Effector memory CD4-positive, alpha-beta T cell (primary cell): ENCODE results near the gene MGLL.

Experiments used
- DNase-seq, 3 donors: peaks; one replicate each; pipeline ENCODE4 v3.0.0-alpha.2; 2020
- H3K27ac ChIP-seq: 2 replicates; pipeline ENCODE4 v1.7.0; 2013; ENCODE audit warnings: mild to moderate bottlenecking, low read length, moderate library complexity; ENCODE audit not compliant: insufficient read depth, poor library complexity, severe bottlenecking
- H3K27me3 ChIP-seq: replicated peaks from 2 replicates; pipeline ENCODE4 v1.7.0; 2013; ENCODE audit warnings: mild to moderate bottlenecking, low read length; ENCODE audit not compliant: insufficient read depth, control insufficient read depth, poor library complexity, severe bottlenecking
- H3K36me3 ChIP-seq: 2 replicates; pipeline ENCODE4 v1.7.0; 2013; ENCODE audit warnings: mild to moderate bottlenecking, low read length, moderate library complexity; ENCODE audit not compliant: control insufficient read depth, insufficient read depth
- H3K4me1 ChIP-seq: 2 replicates; pipeline ENCODE4 v1.7.0; 2013; ENCODE audit warnings: low read length, mild to moderate bottlenecking; ENCODE audit not compliant: control insufficient read depth, insufficient read depth, poor library complexity, severe bottlenecking
- H3K4me3 ChIP-seq: 2 replicates; pipeline ENCODE4 v1.7.0; 2013; ENCODE audit warnings: low read length, low read depth, mild to moderate bottlenecking; ENCODE audit not compliant: insufficient read depth, poor library complexity, severe bottlenecking
- H3K9me3 ChIP-seq: 2 replicates; pipeline ENCODE4 v1.7.0; 2013; ENCODE audit warnings: mild to moderate bottlenecking, low read length, moderate library complexity; ENCODE audit not compliant: control insufficient read depth

The MGLL gene

GRCh38 chr3:127792541-127793292 is 29.6 kb downstream of the MGLL start:
- Histone ChIP-seq H3K27me3 (no peaks in the 10 kb centered on the region), H3K36me3 (no peaks in the 10 kb centered on the region), H3K27ac (no peak overlapping the region), H3K4me1 (no peaks in the 10 kb centered on the region), H3K4me3 (no peak overlapping the region), H3K9me3 (no peaks in the 10 kb centered on the region)
- no peak for DNase-seq

- H3K27me3 ChIP-seq, result no peaks in the 10 kb centered on the region
- no peaks in the 10 kb centered on the region for H3K4me1 ChIP-seq
- no peak overlapping the region for H3K4me3 ChIP-seq
- no peak for DNase-seq
- no peaks in the 10 kb centered on the region for H3K9me3 ChIP-seq
- no peaks in the 10 kb centered on the region for H3K36me3 ChIP-seq
- H3K27ac ChIP-seq, result no peak overlapping the region
Observed at GRCh38 chr3:127791221-127791913, 30.9 kb downstream of the MGLL start.

GRCh38 chr3:127790882-127791183 is 31.5 kb downstream of the MGLL start:
- Histone ChIP-seq H3K4me1 (no peaks in the 10 kb centered on the region), H3K9me3 (no peaks in the 10 kb centered on the region), H3K4me3 (no peak overlapping the region), H3K27ac (no peak overlapping the region), H3K27me3 (no peaks in the 10 kb centered on the region), H3K36me3 (no peaks in the 10 kb centered on the region)
- no peak for DNase-seq

DNA sequence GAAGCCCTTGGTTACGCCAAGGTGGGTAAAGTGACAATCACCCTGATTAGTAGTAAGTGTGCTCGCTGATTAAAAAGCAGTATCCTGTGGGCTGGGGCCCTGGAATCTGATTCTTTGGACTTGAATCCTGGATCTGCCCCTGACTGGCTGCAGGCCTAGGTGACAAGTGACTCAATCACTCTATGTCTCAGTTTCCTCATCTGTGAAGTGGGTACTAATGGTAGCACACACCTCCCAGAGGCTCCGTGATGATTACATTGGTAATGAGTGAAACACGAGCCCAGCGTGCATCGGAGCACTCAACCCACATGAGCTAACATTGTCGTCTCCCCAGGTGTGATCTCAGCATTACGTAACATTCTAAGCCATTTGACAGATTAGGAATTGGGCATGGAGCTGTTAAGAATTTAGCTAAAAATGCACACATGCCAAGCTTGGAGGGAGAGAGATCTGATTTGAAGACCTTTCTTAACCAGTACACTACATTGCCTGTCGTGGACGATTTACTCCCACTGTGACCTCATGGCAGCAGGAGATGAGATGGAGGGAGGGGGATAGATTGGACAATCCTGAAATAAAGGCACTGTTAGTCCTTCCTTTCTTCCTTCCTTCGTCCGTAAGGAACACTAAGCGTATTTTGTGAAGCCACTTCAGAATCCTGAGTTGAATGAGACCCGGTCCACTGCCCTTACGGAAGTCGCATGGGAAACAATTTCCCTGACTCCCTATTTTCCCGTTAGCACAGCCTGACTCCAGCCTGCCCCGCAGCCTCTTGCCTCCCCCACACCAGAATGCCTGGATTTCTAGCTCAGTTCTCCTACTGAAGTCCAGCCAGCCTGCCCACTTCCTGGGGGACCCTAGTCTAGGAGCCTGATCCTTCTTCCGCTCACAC is 32.1 kb downstream of the MGLL start:
- H3K4me1 ChIP-seq, result no peaks in the 10 kb centered on the region
- H3K9me3 ChIP-seq, result no peaks in the 10 kb centered on the region
- no peaks in the 10 kb centered on the region for H3K36me3 ChIP-seq
- no peak overlapping the region for H3K27ac ChIP-seq
- no peaks in the 10 kb centered on the region for H3K27me3 ChIP-seq
- no peak for DNase-seq
- no peak overlapping the region for H3K4me3 ChIP-seq

GRCh38 chr3:127789051-127789450 is 33.3 kb downstream of the MGLL start:
- Histone ChIP-seq H3K9me3 (no peaks in the 10 kb centered on the region), H3K36me3 (no peaks in the 10 kb centered on the region), H3K4me1 (no peaks in the 10 kb centered on the region), H3K27ac (no peak overlapping the region), H3K4me3 (no peak overlapping the region), H3K27me3 (no peaks in the 10 kb centered on the region)
- no peak for DNase-seq

- H3K4me1 ChIP-seq, result no peaks in the 10 kb centered on the region
- H3K27me3 ChIP-seq, result no peaks in the 10 kb centered on the region
- no peak for DNase-seq
- H3K27ac ChIP-seq, result no peak overlapping the region
- H3K9me3 ChIP-seq, result no peaks in the 10 kb centered on the region
- H3K4me3 ChIP-seq, result no peak overlapping the region
- no peaks in the 10 kb centered on the region for H3K36me3 ChIP-seq
Observed at GRCh38 chr3:127788451-127788909, 33.8 kb downstream of the MGLL start.

- DNase-seq, result no peak
- Histone ChIP-seq H3K9me3 (no peaks in the 10 kb centered on the region), H3K4me1 (no peaks in the 10 kb centered on the region), H3K27me3 (no peaks in the 10 kb centered on the region), H3K36me3 (no peaks in the 10 kb centered on the region), H3K4me3 (no peak overlapping the region), H3K27ac (no peak overlapping the region)
Observed at GRCh38 chr3:127787571-127788365, 34.5 kb downstream of the MGLL start.

- H3K36me3 ChIP-seq, result no peaks in the 10 kb centered on the region
- no peak overlapping the region for H3K27ac ChIP-seq
- H3K4me1 ChIP-seq, result no peaks in the 10 kb centered on the region
- H3K9me3 ChIP-seq, result no peaks in the 10 kb centered on the region
- no peak for DNase-seq
- H3K27me3 ChIP-seq, result no peaks in the 10 kb centered on the region
- no peak overlapping the region for H3K4me3 ChIP-seq
Observed at GRCh38 chr3:127787071-127787490, 35.2 kb downstream of the MGLL start.

DNA sequence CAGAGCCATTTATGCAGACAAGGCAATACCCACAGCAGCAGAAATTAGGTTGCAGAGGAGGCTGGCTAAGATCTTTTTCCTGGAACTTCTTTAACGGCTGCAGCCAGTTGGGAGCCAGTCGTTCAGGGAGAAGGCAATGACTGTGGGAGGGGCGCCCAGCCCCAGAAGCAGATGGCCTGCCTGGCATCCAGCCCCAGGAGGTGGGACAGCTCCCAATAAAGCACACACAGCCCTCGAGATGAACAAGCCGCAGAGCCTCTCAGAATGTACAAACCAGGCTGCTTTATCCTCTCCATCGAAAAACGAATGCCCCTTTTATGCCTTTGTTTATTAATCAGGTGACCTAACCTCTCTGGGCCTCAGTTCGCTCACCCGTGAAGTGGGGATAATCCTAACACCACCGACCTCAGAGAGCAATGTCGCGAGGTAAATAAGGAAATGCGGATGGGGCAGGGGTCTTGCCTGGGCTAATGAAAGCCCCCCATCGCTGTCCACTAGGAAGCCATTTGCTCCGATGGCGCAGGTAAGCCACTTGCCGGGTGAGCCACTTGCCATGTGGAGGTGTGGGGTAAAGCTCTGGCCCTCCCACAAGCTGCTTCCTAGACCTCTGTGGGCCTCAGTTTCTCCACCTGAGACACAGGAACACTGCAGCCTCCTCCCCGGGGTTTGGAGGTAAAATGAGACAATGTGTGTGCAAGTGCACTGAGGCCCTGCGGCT is 35.8 kb downstream of the MGLL start:
- Histone ChIP-seq H3K9me3 (no peaks in the 10 kb centered on the region), H3K36me3 (no peaks in the 10 kb centered on the region), H3K4me1 (no peaks in the 10 kb centered on the region), H3K27me3 (no peaks in the 10 kb centered on the region), H3K4me3 (no peak overlapping the region), H3K27ac (no peak overlapping the region)
- DNase-seq, result no peak
